Endothelial cell of umbilical vein (primary cell): Measurements from ENCODE around the gene CROCC2. TPM values are rescaled to one million over a fixed set of nuclear protein-coding genes. Genes with fewer than 3 reads are reported as not detected.

Experiments used
- BruUV-seq: library from RNA; stranded (reverse); fragments of 400-500 nt; replicated peaks from 2 replicates; lab custom pipeline; 2021; lab: Mats Ljungman, UMichigan
- CTCF ChIA-PET: fragments of 300-600, 350-600 bp; sonication (Branson Sonifier 250); formaldehyde crosslinking; loops from one replicate; lab custom pipeline; 2021; ENCODE audit warnings: antibody characterized with exemption, inconsistent platforms; lab: Charles Lee
- POLR2A ChIA-PET: fragments of 300-600, 350-600 bp; sonication (Branson Sonifier 250); formaldehyde crosslinking; loops from one replicate; lab custom pipeline; 2021; ENCODE audit warnings: antibody characterized with exemption, inconsistent platforms; lab: Charles Lee
- DNase-seq: peaks from one replicate; pipeline ENCODE4 v3.0.0-alpha.2; 2011; ENCODE audit warnings: low read depth, low spot score
- FAIRE-seq: peaks from 2 replicates; lab custom pipeline; 2011; peaks lifted over from hg19 to GRCh38; lab: Jason Lieb, UNC
- H2AFZ ChIP-seq: 2 replicates; pipeline ENCODE4 v1.6.0; 2012; ENCODE audit warnings: low read depth, low read length, control low read depth, inconsistent platforms
- H3K27ac ChIP-seq: 2 replicates; pipeline ENCODE4 v1.5.1; 2011; ENCODE audit warnings: low read depth, mild to moderate bottlenecking, control low read depth, low read length, moderate library complexity; ENCODE audit not compliant: insufficient read depth
- H3K27me3 ChIP-seq, 2 experiments: 2 replicates each; pipeline versions ENCODE4 v1.6.0 to v1.6.1; 2011; ENCODE audit warnings: low read length in 2 of 2, mixed read lengths in 1 of 2; ENCODE audit not compliant: control insufficient read depth in 2 of 2, insufficient read depth in 2 of 2
- H3K36me3 ChIP-seq, 2 experiments: 2 replicates in 1 of 2; 3 replicates in 1 of 2; pipeline ENCODE4 v1.5.1; 2011; ENCODE audit warnings: low read length in 2 of 2, mild to moderate bottlenecking in 1 of 2, moderate library complexity in 1 of 2; ENCODE audit not compliant: control insufficient read depth in 2 of 2, insufficient read depth in 2 of 2; ENCODE audit errors: extremely low read depth in 1 of 2
- H3K4me1 ChIP-seq: 3 replicates; pipeline ENCODE4 v1.5.1; 2011; ENCODE audit warnings: mild to moderate bottlenecking, low read length; ENCODE audit not compliant: control insufficient read depth, insufficient read depth; ENCODE audit errors: extremely low read depth
- H3K4me2 ChIP-seq: 2 replicates; pipeline ENCODE4 v1.6.1; 2011; ENCODE audit warnings: low read length, control low read depth, mixed read lengths; ENCODE audit not compliant: insufficient read depth
- H3K4me3 ChIP-seq, 3 experiments: fragments of 200-600 bp in 1 of 3; sonication (generic), shearing (Covaris generic) in 1 of 3; replicated peaks in 1 of 3; 2 replicates each; pipeline ENCODE4 v1.5.1; 2011 to 2016; ENCODE audit warnings: control low read depth in 3 of 3, low read length in 3 of 3, mild to moderate bottlenecking in 2 of 3, inconsistent platforms in 1 of 3, low read depth in 1 of 3, moderate library complexity in 1 of 3; ENCODE audit not compliant: insufficient read depth in 1 of 3
- H3K79me2 ChIP-seq: 2 replicates; pipeline ENCODE4 v1.6.0; 2012; ENCODE audit warnings: low read length, inconsistent platforms; ENCODE audit not compliant: control insufficient read depth, insufficient read depth
- H3K9ac ChIP-seq: replicated peaks from 2 replicates; pipeline ENCODE3; 2011; ENCODE audit warnings: low read length, control low read depth; ENCODE audit not compliant: insufficient read depth; ENCODE audit errors: extremely low read depth
- H3K9me1 ChIP-seq: replicated peaks from 3 replicates; pipeline ENCODE4 v1.6.0; 2011; ENCODE audit warnings: mild to moderate bottlenecking, low read length; ENCODE audit not compliant: control insufficient read depth, insufficient read depth; ENCODE audit errors: extremely low read depth
- H3K9me3 ChIP-seq: replicated peaks from 2 replicates; pipeline ENCODE4 v1.5.1; 2012; ENCODE audit warnings: low read length, inconsistent platforms; ENCODE audit not compliant: control insufficient read depth, insufficient read depth
- H4K20me1 ChIP-seq: replicated peaks from 2 replicates; pipeline ENCODE3; 2011; ENCODE audit warnings: mild to moderate bottlenecking, low read length; ENCODE audit not compliant: control insufficient read depth, insufficient read depth; ENCODE audit errors: extremely low read depth
- EZH2 ChIP-seq: IDR thresholded peaks from 2 replicates; pipeline ENCODE4 v1.6.1; 2012; ENCODE audit warnings: borderline replicate concordance, low read depth, mild to moderate bottlenecking, moderate library complexity, low read length, inconsistent platforms; ENCODE audit not compliant: severe bottlenecking
- FOS ChIP-seq: IDR thresholded peaks from 2 replicates; pipeline ENCODE4 v1.6.1; 2011; ENCODE audit warnings: mild to moderate bottlenecking, low read length, moderate library complexity, borderline replicate concordance; ENCODE audit not compliant: insufficient read depth
- GATA2 ChIP-seq: IDR thresholded peaks from 2 replicates; pipeline ENCODE4 v1.7.0; 2011; ENCODE audit warnings: low read depth, mild to moderate bottlenecking, moderate library complexity, mixed read lengths, low read length; ENCODE audit not compliant: insufficient read length, insufficient read depth
- JUN ChIP-seq: IDR thresholded peaks from 2 replicates; pipeline ENCODE4 v1.6.1; 2011; ENCODE audit warnings: borderline replicate concordance, low read depth; ENCODE audit not compliant: insufficient read length, insufficient read depth
- MYC ChIP-seq: IDR thresholded peaks from one replicate; pipeline ENCODE4 v1.6.1; 2011; ENCODE audit warnings: mild to moderate bottlenecking, low read depth, low read length
- POLR2A ChIP-seq: IDR thresholded peaks from 2 replicates; pipeline ENCODE4 v1.6.1; 2012; ENCODE audit warnings: low read depth, mild to moderate bottlenecking, control low read depth, low read length
- POLR2AphosphoS5 ChIP-seq: IDR thresholded peaks from 2 replicates; pipeline ENCODE4 v1.6.1; 2012; ENCODE audit warnings: low read depth, mild to moderate bottlenecking, control low read depth, low read length, moderate library complexity; ENCODE audit not compliant: insufficient read depth
- dilution Hi-C: fragments of 300-500 bp; cut with MboI; formaldehyde crosslinking; loops from one replicate; pipeline ENCODE4 v1.15.0; 2019; ENCODE audit warnings: low sequenced_read_pairs; ENCODE audit not compliant: extremely low pct_ligation_motif_present
- intact Hi-C: fragments of 100-400 bp; cut with micrococcal nuclease; formaldehyde crosslinking; loops from one replicate; pipeline ENCODE4 v1.10.0; 2022
- polyA plus RNA-seq, 4 experiments: library from polyadenylated mRNA; depleted of rRNA in 3 of 4; stranded (reverse) in 3 of 4; unstranded in 1 of 4; fragments of >200 nt; gene quantifications; 2 replicates each; pipeline versions ENCODE4 v1.2.1 to v1.2.3, GENCODE V29; 2011 to 2012; ENCODE audit warnings: missing spikeins in 1 of 4
- total RNA-seq: library from RNA; stranded (reverse); gene quantifications from 2 replicates; pipeline ENCODE4 v1.2.3, GENCODE V29; 2021
- TF ChIP-seq, protein P1 (sequence below), 2 donors: IDR thresholded peaks; 1 replicate in 1 of 2; 2 replicates in 1 of 2; pipeline ENCODE4 v1.5.1; 2011; ENCODE audit warnings: low read length in 2 of 2, mild to moderate bottlenecking in 2 of 2, moderate library complexity in 2 of 2, control low read depth in 1 of 2, inconsistent platforms in 1 of 2, low read depth in 1 of 2; ENCODE audit not compliant: insufficient read depth in 1 of 2; ENCODE audit errors: extremely low read depth in 1 of 2
- TF ChIP-seq, protein P2 (sequence below): IDR thresholded peaks from 2 replicates; pipeline ENCODE4 v1.6.1; 2011; ENCODE audit not compliant: insufficient read depth, insufficient read length

The CROCC2 gene
- total and polyA plus RNA-seq, 2 donors (not counting 3 experiments of a cell fraction or from before 2014, with no cell fraction given): not detected

DNA sequence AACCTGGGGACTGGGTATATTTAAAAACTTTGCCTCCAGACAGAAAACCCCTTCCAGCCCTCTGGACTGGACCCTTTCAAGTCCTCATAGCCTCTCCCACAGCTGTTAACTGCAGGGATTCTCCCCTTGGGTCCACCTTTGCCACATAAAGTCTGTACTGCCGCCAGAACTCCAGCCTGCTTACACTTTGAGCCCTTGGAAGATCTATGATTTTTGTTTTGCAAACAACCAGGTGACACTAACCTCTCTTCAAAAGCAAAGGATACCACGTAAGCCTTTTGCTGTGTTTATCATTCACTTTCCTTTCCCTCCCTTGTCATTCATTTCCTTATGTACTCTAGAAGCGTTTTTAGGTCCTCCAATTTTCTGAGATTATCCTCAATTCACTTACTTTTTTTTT is 41.7 kb upstream of the CROCC2 start:
- Histone ChIP-seq H3K27me3 (peaks cover 0 to 6% of the 10 kb centered on the region in 2 experiments), H3K4me1 (no peaks in the 10 kb centered on the region), H2AFZ (no peak overlapping the region), H4K20me1 (no peaks in the 10 kb centered on the region), H3K4me3 (no peak overlapping the region), H3K9ac (no peak overlapping the region), H3K4me2 (no peak overlapping the region), H3K27ac (no peak overlapping the region), H3K9me3 (no peaks in the 10 kb centered on the region), H3K79me2 (no peaks in the 10 kb centered on the region), H3K36me3 (no peaks in the 10 kb centered on the region), H3K9me1 (no peaks in the 10 kb centered on the region)
- no peak for FAIRE-seq
- no peak for TF ChIP-seq POLR2AphosphoS5
- TF ChIP-seq FOS: no peak
- TF ChIP-seq, protein P1, sequence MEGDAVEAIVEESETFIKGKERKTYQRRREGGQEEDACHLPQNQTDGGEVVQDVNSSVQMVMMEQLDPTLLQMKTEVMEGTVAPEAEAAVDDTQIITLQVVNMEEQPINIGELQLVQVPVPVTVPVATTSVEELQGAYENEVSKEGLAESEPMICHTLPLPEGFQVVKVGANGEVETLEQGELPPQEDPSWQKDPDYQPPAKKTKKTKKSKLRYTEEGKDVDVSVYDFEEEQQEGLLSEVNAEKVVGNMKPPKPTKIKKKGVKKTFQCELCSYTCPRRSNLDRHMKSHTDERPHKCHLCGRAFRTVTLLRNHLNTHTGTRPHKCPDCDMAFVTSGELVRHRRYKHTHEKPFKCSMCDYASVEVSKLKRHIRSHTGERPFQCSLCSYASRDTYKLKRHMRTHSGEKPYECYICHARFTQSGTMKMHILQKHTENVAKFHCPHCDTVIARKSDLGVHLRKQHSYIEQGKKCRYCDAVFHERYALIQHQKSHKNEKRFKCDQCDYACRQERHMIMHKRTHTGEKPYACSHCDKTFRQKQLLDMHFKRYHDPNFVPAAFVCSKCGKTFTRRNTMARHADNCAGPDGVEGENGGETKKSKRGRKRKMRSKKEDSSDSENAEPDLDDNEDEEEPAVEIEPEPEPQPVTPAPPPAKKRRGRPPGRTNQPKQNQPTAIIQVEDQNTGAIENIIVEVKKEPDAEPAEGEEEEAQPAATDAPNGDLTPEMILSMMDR (IDR thresholded peaks at IDR 0.05; ENCODE audit: extremely low read depth in 1 of 2, insufficient read depth in 1 of 2, low read depth in 1 of 2, low read length in 2 of 2): no peak
- TF ChIP-seq MYC: no peak
- no peak for TF ChIP-seq POLR2A
- no peak for TF ChIP-seq EZH2
- no peak for TF ChIP-seq JUN
- TF ChIP-seq, protein P2, sequence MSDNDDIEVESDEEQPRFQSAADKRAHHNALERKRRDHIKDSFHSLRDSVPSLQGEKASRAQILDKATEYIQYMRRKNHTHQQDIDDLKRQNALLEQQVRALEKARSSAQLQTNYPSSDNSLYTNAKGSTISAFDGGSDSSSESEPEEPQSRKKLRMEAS: no peak
- TF ChIP-seq GATA2: no peak
- CTCF ChIA-PET: no interaction called here
- no peak for DNase-seq
- dilution Hi-C loops: no loop called here
- intact Hi-C loops: no loop called here
- BruUV-seq: no TSS peak
- POLR2A ChIA-PET: no interaction called here
